ENCODE data around the gene POU3F2. TPM values are rescaled to one million over a fixed set of nuclear protein-coding genes. Genes with fewer than 3 reads are reported as not detected.
A peak's percentile ranks its signal among the peaks of the same experiment; 100 is the strongest.

POU3F2 gene
- total RNA-seq = not detected

DNA sequence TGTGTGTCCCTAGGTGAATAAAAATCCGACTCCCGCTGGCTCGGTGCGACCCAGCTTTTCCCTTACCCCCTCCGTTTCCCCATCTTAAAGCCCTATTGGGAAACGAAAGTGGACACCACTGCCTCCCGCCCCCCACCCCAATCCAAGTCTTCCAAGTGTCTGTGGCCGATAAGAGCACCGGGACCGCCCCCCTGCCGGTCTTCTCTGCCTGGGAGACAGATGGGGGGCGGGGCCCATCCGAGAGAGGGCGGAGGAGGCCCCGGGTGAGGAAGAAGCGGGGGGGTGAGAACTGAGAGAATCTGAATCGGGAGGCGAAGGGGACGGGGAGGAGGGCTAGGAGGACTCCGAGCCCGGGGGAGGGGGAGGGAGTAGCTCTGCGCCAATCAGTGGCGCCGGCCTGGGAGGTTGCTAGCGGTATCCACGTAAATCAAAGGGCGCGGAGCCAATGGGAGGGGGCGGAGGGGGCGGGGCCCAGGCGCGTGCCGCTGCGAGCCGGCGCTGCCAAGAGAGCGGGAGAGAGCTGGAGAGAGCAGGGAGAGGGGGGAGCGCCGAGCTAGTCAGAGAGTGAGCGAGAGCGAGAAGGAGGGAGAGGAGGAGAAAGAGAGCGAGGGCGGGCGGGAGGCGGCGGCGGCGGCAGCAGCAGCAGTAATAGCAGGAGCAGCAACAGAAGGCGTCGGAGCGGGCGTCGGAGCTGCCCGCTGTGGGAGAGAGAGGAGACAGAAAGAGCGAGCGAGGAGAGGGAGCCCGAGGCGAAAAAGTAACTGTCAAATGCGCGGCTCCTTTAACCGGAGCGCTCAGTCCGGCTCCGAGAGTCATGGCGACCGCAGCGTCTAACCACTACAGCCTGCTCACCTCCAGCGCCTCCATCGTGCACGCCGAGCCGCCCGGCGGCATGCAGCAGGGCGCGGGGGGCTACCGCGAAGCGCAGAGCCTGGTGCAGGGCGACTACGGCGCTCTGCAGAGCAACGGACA lies at the start of gene POU3F2:
Gene POU3F2, plus strand, starts transcription at position 515 of the 972 bp plus-strand sequence. Its CDS starts 300 bp downstream, at position 815.
- no peaks in the 10 kb centered on the region for H3K9me3 Mint-ChIP-seq (ENCODE audit: low read depth)
- H3K27me3 Mint-ChIP-seq = peaks cover 64% of the 10 kb centered on the region
- peak; percentile 85 for ATAC-seq
- H3K36me3 Mint-ChIP-seq (ENCODE audit: low read depth) = no peaks in the 10 kb centered on the region
- intact Hi-C loops (cut with DNase I, micrococcal nuclease) = loop anchor here (1.0 to 10.0 kb wide), 7 partner anchors 113 to 1630 kb away; partner anchors contain the start of genes FBXL4 (in 1 of the 2), MMS22L (in 1 of the 2), PRDM13 (in 1 of the 2) and SIM1 (in 1 of the 2)
- peak; percentile 85 for DNase-seq
- POLR2A ChIA-PET = no interaction called here
- peaks cover 43% of the 10 kb centered on the region for H3K4me1 Mint-ChIP-seq
- H3K4me3 Mint-ChIP-seq = peak within 1 kb of the TSS; percentile 75
- CTCF ChIA-PET = interaction anchor here (0.7 to 1.6 kb wide), 3 partner anchors 11 to 1339 kb away, joined by 3 to 5 read pairs (median 4); no protein-coding TSS in a partner anchor
- no peak within 1 kb of the TSS for H3K27ac Mint-ChIP-seq

- intact Hi-C loops (cut with DNase I, micrococcal nuclease) = no loop called here
- H3K4me3 Mint-ChIP-seq = no peak overlapping the region
- H3K27me3 Mint-ChIP-seq = peaks cover 35% of the 10 kb centered on the region
- POLR2A ChIA-PET = interaction anchor here (0.8 kb wide), 1 partner anchor 448 kb away, joined by 5 read pairs; no protein-coding TSS in a partner anchor
- H3K27ac Mint-ChIP-seq = no peak overlapping the region
- H3K36me3 Mint-ChIP-seq (ENCODE audit: low read depth) = no peaks in the 10 kb centered on the region
- DNase-seq = no peak
- no peaks in the 10 kb centered on the region for H3K9me3 Mint-ChIP-seq (ENCODE audit: low read depth)
- ATAC-seq = no peak
- CTCF ChIA-PET = interaction anchor here (0.6 kb wide), 1 partner anchor 1349 kb away, joined by 3 read pairs; no protein-coding TSS in a partner anchor
- H3K4me1 Mint-ChIP-seq = no peaks in the 10 kb centered on the region
Measured at GRCh38 chr6:98787435-98787834, 46.9 kb upstream of the POU3F2 start.

GRCh38 chr6:98787961-98788360 lies 46.4 kb upstream of the POU3F2 start:
- Mint-ChIP-seq H3K36me3 (ENCODE audit: low read depth) (no peaks in the 10 kb centered on the region), H3K9me3 (ENCODE audit: low read depth) (no peaks in the 10 kb centered on the region), H3K4me1 (no peaks in the 10 kb centered on the region), H3K27ac (no peak overlapping the region), H3K4me3 (no peak overlapping the region), H3K27me3 (peaks cover 31% of the 10 kb centered on the region)
- POLR2A ChIA-PET = no interaction called here
- intact Hi-C loops (cut with DNase I, micrococcal nuclease) = no loop called here
- DNase-seq = no peak
- no peak for ATAC-seq
- CTCF ChIA-PET = no interaction called here

DNA sequence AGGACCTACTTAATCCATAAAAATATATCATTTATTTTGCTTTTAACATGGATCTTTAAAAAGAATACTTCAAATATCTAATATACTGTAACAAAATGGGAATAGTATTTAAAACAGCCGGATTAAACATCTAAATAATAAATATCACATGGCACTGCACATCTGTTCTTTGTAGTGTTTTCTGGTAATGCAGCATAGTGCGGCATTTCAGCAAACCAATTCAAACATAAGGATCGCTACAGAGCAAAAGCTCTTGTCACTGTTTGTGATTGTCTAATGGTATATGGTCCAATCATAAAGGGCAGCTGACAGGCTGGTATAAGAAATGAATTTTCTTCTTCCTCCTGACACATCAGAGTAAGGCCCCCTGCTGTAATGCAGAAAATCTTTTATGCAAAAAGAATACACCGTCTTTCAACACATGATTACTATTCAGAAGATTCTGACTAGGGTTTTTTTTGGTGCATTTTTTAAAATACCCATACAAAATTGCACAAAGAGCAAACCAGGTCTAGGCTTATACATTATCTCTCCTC lies 40.0 kb upstream of the POU3F2 start:
- no peaks in the 10 kb centered on the region for H3K4me1 Mint-ChIP-seq
- ChIA-PET POLR2A (no interaction called here), CTCF (interaction anchor here (0.6 kb wide), 1 partner anchor 300 kb away, joined by 4 read pairs; no protein-coding TSS in a partner anchor)
- no peaks in the 10 kb centered on the region for H3K36me3 Mint-ChIP-seq (ENCODE audit: low read depth)
- no peak overlapping the region for H3K4me3 Mint-ChIP-seq
- intact Hi-C loops (cut with DNase I, micrococcal nuclease) = no loop called here
- no peak for DNase-seq
- peaks cover 23% of the 10 kb centered on the region for H3K27me3 Mint-ChIP-seq
- no peaks in the 10 kb centered on the region for H3K9me3 Mint-ChIP-seq (ENCODE audit: low read depth)
- H3K27ac Mint-ChIP-seq = no peak overlapping the region
- ATAC-seq = no peak

DNA sequence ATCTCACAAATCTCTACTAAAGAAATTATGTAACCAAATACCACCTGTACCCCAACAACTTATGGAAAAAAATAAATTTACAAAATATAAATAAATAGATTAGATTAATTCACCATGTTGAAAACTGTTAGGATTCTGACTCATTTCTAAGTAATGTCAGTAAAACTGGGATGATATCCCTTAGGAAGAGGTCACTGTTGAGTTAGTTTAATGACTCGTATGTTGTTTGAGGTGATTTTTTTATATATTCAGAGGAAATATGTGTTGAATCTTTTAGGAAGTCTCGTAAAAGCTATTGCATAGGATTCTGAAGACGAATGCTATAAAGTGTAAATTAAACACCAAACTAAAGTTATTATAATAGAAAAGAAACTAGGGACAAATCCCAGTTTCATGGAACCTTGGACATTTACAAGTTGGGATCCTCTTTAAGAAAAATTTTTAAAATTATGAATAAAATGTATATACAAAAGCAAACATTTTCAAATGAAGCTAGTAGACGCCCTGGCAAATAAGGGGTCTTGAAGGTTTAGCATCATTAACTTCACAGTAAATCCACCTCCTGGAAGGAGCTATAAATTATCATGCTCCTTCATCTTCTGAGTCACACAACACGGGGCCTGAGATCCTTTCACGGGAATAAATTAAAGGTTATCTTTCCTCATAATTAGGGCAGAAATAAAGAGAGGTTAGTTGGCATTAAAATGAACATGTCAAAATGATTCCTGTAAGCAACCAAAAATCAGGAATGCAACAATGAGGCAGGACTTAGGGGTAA lies 37.0 kb upstream of the POU3F2 start:
- H3K9me3 Mint-ChIP-seq (ENCODE audit: low read depth) = no peaks in the 10 kb centered on the region

GRCh38 chr6:98800866-98801265 lies 33.5 kb upstream of the POU3F2 start:
- ChIA-PET CTCF (no interaction called here), POLR2A (no interaction called here)
- Mint-ChIP-seq H3K36me3 (ENCODE audit: low read depth) (no peaks in the 10 kb centered on the region), H3K27ac (no peak overlapping the region), H3K4me3 (no peak overlapping the region), H3K4me1 (no peaks in the 10 kb centered on the region), H3K9me3 (ENCODE audit: low read depth) (no peaks in the 10 kb centered on the region), H3K27me3 (peaks cover 20% of the 10 kb centered on the region)
- intact Hi-C loops (cut with DNase I, micrococcal nuclease) = no loop called here
- DNase-seq (no peak), ATAC-seq (no peak)

More for the DNA sequence above, 37.0 kb upstream of the POU3F2 start:
- no peak for DNase-seq
- Mint-ChIP-seq H3K36me3 (ENCODE audit: low read depth) (no peaks in the 10 kb centered on the region), H3K4me3 (no peak overlapping the region), H3K27ac (no peak overlapping the region), H3K4me1 (no peaks in the 10 kb centered on the region), H3K27me3 (peaks cover 20% of the 10 kb centered on the region)
- CTCF ChIA-PET = no interaction called here
- ATAC-seq = no peak
- intact Hi-C loops (cut with DNase I, micrococcal nuclease) = no loop called here
- POLR2A ChIA-PET = no interaction called here

- peaks cover 16% of the 10 kb centered on the region for H3K27me3 Mint-ChIP-seq
- ATAC-seq (no peak), DNase-seq (no peak)
- H3K9me3 Mint-ChIP-seq (ENCODE audit: low read depth) = no peaks in the 10 kb centered on the region
- CTCF ChIA-PET = interaction anchor here (1.1 kb wide), 1 partner anchor 37 kb away, joined by 4 read pairs; no protein-coding TSS in a partner anchor
- intact Hi-C loops (cut with DNase I, micrococcal nuclease) = no loop called here
- no peaks in the 10 kb centered on the region for H3K4me1 Mint-ChIP-seq
- H3K36me3 Mint-ChIP-seq (ENCODE audit: low read depth) = no peaks in the 10 kb centered on the region
- POLR2A ChIA-PET = no interaction called here
- no peak overlapping the region for H3K27ac Mint-ChIP-seq
- no peak overlapping the region for H3K4me3 Mint-ChIP-seq
Measured at GRCh38 chr6:98808541-98809210, 25.7 kb upstream of the POU3F2 start.

GRCh38 chr6:98812220-98812619 lies 22.2 kb upstream of the POU3F2 start:
- Mint-ChIP-seq H3K4me3 (no peak overlapping the region), H3K27me3 (peaks cover 19% of the 10 kb centered on the region), H3K4me1 (no peaks in the 10 kb centered on the region), H3K36me3 (ENCODE audit: low read depth) (no peaks in the 10 kb centered on the region), H3K27ac (no peak overlapping the region), H3K9me3 (ENCODE audit: low read depth) (peaks cover 2% of the 10 kb centered on the region)
- intact Hi-C loops (cut with DNase I, micrococcal nuclease) = no loop called here
- POLR2A ChIA-PET = no interaction called here
- ATAC-seq (no peak), DNase-seq (no peak)
- CTCF ChIA-PET = interaction anchor here (0.6 to 1.7 kb wide), 3 partner anchors 11 to 103 kb away, joined by 3 read pairs; no protein-coding TSS in a partner anchor

- H3K9me3 Mint-ChIP-seq (ENCODE audit: low read depth) = peaks cover 2% of the 10 kb centered on the region
- H3K27ac Mint-ChIP-seq = no peak overlapping the region
- DNase-seq (no peak), ATAC-seq (no peak)
- intact Hi-C loops (cut with DNase I, micrococcal nuclease) = no loop called here
- H3K4me1 Mint-ChIP-seq = no peaks in the 10 kb centered on the region
- ChIA-PET POLR2A (no interaction called here), CTCF (no interaction called here)
- H3K36me3 Mint-ChIP-seq (ENCODE audit: low read depth) = no peaks in the 10 kb centered on the region
- no peak overlapping the region for H3K4me3 Mint-ChIP-seq
- peaks cover 38% of the 10 kb centered on the region for H3K27me3 Mint-ChIP-seq
Measured at GRCh38 chr6:98816799-98817198, 17.6 kb upstream of the POU3F2 start.

DNA sequence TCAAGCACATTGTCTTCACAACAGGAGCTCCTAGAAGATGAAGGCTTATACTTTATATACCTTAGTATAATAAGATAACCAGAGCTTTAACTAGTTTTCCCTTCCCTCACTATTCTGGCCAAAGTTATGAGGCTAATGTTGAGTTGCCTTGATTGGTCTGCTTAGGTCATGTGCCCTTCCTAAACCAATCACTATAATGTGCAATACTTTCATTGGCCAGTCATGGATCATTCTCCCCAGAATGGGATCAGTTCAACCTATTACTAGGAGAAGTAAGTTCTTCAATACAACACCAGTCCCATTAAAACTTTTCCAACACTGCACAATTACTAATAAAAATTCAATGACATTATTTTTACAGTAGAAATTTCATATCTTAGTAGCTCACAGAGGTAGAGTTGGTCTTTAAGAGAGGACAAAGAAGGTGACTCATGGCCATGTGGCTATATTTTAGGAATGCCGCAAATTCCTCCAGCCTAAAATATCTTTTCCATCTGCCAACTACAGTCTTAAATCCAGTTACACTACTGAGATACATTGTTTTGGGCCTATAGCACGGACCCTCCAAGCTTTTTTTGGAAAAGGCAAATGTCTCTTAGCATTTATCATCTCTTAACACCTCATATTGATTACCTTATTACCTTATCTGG lies 12.5 kb upstream of the POU3F2 start:
- peaks cover 61% of the 10 kb centered on the region for H3K27me3 Mint-ChIP-seq
- ATAC-seq (no peak), DNase-seq (no peak)
- H3K4me3 Mint-ChIP-seq = no peak overlapping the region
- H3K4me1 Mint-ChIP-seq = peaks cover 17% of the 10 kb centered on the region
- no peaks in the 10 kb centered on the region for H3K9me3 Mint-ChIP-seq (ENCODE audit: low read depth)
- intact Hi-C loops (cut with DNase I, micrococcal nuclease) = no loop called here
- CTCF ChIA-PET = no interaction called here
- H3K36me3 Mint-ChIP-seq (ENCODE audit: low read depth) = no peaks in the 10 kb centered on the region
- no peak overlapping the region for H3K27ac Mint-ChIP-seq
- POLR2A ChIA-PET = no interaction called here
